Body of pancreas (tissue), 4 donors: Measurements from ENCODE around the gene SFXN2.

ENCODE experiments used
- POLR2A ChIP-seq, 3 donors: fragments of 450-650 bp; IDR thresholded peaks; one replicate each; pipeline ENCODE4 v1.6.1; 2016; ENCODE audit warnings: antibody characterized with exemption in 3 of 3, mild to moderate bottlenecking in 2 of 3
- TF ChIP-seq, protein P1 (sequence below), 7 experiments: fragments of 450-650 bp in 4 of 7; fragments of 200-600 bp in 3 of 7; sonication (generic) in 3 of 7; IDR thresholded peaks; one replicate each; pipeline ENCODE4 v1.5.1; 2016 to 2019; ENCODE audit warnings: antibody characterized with exemption in 7 of 7

DNA sequence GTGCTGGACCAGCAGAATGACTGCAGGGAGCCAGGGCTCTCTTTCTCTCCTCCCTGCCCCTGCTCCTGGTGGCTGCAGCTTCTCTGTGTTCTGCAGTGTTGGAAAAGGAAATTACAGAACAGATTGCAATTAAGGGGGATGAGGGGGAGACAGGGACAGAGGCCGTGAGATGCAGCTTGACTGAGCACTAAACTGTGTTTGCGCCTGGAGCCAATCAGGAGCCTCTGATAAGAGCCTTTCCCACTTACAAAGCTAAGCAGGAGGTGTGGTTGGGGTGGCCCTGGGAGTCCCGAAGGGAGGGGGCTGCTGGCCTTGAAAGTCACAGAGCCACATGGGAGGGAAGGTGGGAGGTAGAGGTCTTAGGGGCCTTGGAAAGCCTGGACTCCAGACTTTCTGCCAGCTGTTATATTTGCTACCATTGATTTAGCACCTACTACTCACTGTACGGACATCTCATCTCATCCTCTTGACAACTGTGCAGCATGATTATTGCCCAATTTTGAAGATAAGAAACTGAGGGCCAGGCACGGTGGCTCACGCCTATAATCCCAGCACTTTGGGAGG, 43.5 kb upstream of the SFXN2 start:
- TF ChIP-seq, protein P1, sequence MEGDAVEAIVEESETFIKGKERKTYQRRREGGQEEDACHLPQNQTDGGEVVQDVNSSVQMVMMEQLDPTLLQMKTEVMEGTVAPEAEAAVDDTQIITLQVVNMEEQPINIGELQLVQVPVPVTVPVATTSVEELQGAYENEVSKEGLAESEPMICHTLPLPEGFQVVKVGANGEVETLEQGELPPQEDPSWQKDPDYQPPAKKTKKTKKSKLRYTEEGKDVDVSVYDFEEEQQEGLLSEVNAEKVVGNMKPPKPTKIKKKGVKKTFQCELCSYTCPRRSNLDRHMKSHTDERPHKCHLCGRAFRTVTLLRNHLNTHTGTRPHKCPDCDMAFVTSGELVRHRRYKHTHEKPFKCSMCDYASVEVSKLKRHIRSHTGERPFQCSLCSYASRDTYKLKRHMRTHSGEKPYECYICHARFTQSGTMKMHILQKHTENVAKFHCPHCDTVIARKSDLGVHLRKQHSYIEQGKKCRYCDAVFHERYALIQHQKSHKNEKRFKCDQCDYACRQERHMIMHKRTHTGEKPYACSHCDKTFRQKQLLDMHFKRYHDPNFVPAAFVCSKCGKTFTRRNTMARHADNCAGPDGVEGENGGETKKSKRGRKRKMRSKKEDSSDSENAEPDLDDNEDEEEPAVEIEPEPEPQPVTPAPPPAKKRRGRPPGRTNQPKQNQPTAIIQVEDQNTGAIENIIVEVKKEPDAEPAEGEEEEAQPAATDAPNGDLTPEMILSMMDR (IDR thresholded peaks at IDR 0.05): no peak
- no peak for TF ChIP-seq POLR2A (IDR thresholded peaks at IDR 0.05)
